Uterus (tissue), 2 donors: ENCODE data around the gene ATF7.

Experiments used
- POLR2A ChIP-seq, 2 donors: fragments of 450-650 bp; IDR thresholded peaks; one replicate each; pipeline ENCODE4 v1.6.1; 2016; ENCODE audit warnings: antibody characterized with exemption in 2 of 2, mild to moderate bottlenecking in 1 of 2, moderate library complexity in 1 of 2
- TF ChIP-seq, protein P1 (sequence below), 4 experiments: fragments of 200-600 bp in 2 of 4; fragments of 450-650 bp in 2 of 4; sonication (generic) in 2 of 4; IDR thresholded peaks; one replicate each; pipeline ENCODE4 v1.5.1; 2016 to 2019; ENCODE audit warnings: antibody characterized with exemption in 4 of 4, mild to moderate bottlenecking in 2 of 4, moderate library complexity in 1 of 4

DNA sequence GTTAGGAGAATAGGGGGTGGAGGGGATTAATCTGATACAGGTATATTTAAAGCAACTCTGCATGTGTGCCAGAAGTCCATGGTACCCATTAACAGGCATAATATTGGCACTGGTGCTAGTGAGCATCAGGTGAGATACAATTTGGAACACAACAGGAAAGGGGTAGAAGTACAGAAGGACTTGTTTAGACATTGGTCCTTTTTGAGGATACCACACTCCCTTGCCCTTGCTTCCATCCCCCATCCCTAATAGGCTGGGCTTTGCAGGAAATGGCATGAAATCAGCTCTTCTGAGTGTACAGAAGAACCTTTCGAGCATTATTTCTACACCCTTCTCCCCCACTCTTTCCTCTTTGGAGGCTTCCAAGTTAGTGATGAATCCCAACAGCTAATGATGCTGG lies 157.9 kb downstream of the ATF7 start:
- no peak for TF ChIP-seq POLR2A (IDR thresholded peaks at IDR 0.05)
- TF ChIP-seq, protein P1, sequence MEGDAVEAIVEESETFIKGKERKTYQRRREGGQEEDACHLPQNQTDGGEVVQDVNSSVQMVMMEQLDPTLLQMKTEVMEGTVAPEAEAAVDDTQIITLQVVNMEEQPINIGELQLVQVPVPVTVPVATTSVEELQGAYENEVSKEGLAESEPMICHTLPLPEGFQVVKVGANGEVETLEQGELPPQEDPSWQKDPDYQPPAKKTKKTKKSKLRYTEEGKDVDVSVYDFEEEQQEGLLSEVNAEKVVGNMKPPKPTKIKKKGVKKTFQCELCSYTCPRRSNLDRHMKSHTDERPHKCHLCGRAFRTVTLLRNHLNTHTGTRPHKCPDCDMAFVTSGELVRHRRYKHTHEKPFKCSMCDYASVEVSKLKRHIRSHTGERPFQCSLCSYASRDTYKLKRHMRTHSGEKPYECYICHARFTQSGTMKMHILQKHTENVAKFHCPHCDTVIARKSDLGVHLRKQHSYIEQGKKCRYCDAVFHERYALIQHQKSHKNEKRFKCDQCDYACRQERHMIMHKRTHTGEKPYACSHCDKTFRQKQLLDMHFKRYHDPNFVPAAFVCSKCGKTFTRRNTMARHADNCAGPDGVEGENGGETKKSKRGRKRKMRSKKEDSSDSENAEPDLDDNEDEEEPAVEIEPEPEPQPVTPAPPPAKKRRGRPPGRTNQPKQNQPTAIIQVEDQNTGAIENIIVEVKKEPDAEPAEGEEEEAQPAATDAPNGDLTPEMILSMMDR (IDR thresholded peaks at IDR 0.05), result no peak
